Kidney glomerular epithelial cell (primary cell): ENCODE measurements around the gene EVC2.

Source experiments
- DNase-seq: peaks from one replicate; lab custom pipeline; 2025; lab: John Stamatoyannopoulos, UW

EVC2 gene, protein sequence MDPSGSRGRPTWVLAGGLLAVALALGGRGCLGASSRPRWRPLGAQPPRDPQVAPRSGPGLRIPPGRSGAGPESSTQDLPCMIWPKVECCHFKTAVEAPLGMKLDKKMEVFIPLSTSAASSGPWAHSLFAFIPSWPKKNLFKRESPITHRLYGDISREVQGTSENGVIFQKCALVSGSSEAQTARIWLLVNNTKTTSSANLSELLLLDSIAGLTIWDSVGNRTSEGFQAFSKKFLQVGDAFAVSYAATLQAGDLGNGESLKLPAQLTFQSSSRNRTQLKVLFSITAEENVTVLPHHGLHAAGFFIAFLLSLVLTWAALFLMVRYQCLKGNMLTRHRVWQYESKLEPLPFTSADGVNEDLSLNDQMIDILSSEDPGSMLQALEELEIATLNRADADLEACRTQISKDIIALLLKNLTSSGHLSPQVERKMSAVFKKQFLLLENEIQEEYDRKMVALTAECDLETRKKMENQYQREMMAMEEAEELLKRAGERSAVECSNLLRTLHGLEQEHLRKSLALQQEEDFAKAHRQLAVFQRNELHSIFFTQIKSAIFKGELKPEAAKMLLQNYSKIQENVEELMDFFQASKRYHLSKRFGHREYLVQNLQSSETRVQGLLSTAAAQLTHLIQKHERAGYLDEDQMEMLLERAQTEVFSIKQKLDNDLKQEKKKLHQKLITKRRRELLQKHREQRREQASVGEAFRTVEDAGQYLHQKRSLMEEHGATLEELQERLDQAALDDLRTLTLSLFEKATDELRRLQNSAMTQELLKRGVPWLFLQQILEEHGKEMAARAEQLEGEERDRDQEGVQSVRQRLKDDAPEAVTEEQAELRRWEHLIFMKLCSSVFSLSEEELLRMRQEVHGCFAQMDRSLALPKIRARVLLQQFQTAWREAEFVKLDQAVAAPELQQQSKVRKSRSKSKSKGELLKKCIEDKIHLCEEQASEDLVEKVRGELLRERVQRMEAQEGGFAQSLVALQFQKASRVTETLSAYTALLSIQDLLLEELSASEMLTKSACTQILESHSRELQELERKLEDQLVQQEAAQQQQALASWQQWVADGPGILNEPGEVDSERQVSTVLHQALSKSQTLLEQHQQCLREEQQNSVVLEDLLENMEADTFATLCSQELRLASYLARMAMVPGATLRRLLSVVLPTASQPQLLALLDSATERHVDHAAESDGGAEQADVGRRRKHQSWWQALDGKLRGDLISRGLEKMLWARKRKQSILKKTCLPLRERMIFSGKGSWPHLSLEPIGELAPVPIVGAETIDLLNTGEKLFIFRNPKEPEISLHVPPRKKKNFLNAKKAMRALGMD

DNA sequence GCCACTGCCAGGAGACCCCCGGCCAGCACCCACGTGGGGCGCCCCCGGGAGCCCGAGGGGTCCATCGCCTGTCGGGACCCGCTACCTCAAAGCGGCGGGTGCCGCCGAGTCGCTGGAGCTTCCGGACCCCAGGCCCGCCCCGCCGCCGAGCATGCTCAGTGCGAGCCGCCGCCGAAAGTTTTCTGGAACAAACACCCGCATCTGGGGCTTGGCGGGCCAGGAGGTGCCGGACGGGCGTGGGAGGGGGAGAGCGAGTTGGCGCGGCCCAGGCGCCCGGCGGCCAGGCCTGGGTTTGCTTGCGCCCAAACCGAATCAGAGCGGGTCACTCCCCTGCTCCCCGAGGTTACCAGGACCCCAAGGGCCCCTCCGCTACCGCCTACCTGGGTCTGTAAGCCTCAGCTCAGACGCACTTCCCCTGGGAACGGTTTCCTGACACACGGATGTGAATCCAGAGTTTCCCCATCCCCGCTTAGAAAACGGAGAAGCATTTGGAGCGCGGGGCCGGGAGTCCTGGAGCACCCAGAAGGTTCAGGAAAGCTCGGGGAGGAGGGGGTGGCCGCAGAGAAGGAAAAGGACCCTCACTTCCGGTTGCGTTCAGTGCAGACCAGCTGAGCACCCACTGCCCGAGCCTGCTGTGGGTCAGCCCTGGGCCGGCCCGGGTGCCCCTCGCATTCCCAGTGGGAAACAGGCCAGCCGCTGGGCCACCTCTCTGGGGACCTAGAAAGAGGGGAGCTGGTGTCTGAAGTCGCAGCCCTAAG, at the start of gene EVC2:
Gene EVC2 (minus strand): TSS at position 111 of the 758 bp plus-strand sequence. CDS start 46 bp downstream, at position 65.
- DNase-seq = peak; percentile 17

DNA sequence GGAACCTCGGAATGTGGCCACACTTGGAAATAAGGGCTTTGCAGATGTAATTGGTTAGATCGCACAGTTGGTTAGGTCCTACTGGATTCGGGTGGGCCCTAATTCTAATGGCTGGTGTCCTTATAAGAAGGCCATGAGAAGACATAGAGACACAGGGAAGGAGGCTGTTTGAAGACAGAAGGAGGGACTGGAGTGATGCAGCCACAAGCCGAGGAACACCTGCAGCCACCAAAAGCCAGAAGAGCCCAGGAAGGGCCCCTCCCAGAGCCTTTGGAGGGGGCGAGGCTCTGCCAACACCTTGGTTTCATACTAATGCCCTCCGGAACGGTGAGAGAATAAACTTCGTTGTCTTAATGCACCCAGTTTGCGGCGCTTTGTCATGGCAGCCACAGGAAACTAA, 49.6 kb upstream of the EVC2 start:
- DNase-seq = no peak

DNA sequence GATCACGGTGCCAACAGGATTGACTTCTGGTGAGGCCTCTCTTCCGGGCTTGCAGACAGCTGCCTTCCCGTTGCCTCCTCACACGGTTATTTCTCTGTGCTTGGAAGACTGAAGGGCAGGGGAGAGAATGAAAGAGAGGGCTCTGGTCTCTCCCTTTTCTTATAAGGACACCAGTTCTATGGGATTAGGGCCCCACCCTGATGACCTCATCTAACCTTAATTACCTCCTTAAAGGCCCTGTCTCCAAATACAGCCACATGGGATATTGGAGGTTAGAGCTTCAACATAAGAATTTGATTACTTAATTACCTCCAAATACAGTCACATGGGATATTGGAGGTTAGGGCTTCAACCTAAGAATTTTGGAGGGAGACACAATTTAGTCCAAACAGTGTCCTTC, 49.2 kb upstream of the EVC2 start:
- no peak for DNase-seq

DNA sequence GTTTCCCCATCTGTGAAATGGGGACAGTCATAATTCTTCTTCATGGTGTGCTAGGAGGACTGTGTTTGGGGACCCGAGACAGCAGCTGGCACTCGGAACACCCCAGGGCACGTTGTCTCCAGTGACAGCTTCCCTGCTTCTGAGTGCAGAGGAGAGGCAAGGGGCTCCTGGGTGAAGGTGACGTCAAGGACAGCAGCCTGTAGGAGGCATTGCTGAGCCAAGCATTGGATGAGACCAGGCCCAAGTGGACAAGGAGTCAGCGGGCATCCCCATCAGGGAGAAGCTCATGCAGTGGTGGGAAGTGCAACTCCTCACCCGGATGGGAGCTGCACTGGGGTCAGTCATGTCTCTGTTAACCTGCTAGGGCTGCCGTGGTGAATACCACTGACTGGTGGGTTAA, 48.7 kb upstream of the EVC2 start:
- no peak for DNase-seq

DNA sequence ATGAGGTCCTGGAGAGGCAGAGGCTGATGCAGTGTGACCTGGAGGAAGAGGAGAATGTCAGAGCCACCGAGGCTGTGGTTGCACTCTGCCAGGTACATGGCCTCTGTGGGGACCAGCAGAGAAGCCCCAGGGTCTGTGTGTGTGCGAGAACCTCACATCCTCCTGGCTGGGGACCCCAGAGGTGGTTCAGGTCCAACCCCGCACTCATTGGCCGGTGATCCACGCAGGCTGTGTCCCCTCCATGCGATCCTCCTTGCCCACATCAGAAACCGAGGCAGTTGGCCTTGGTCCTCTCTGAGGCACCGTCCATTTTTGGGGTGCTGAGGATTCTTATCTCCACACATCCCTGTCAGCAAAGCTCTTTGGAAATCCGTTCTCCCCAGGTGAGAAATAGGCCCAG, 47.9 kb upstream of the EVC2 start:
- DNase-seq = no peak

DNA sequence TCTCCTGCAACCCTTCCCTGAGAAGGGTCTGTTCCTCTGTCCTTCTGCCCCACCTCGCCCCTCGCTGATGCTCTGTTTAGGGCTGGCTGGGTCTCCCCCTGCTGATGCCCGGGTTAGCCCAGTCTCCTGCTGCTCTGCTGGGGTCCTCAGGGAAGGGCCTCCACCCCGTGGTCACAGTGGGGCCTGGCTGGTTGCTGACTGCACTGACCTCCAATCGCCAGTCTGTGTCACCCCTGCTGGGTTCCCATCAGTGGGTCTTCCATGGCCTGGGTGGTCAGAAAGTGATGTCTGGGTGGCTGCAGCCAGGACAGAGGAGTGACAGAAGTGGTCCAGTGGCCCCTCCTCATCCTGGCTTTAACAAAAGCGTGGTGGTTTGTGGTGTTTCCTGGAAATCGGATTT, 47.3 kb upstream of the EVC2 start:
- DNase-seq = no peak

DNA sequence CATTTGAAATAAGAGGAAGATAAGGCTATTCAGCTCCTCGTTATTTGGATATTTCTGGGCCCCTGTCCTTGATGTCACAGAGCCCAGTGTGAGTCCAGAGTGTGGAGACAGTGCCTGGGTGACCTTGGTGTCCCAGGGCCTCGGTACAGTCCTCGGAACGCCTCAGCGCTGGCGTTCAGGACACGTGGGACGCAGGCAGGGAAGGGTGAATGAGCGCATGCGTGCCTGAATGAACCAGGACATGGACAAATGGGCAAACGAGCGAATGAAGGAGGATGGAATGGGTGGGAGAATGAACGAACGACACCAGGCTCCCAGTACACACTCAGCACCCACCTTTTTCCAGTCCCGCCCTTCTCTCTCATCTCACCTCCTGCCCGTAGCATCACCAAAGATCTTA, 46.8 kb upstream of the EVC2 start:
- no peak for DNase-seq

DNA sequence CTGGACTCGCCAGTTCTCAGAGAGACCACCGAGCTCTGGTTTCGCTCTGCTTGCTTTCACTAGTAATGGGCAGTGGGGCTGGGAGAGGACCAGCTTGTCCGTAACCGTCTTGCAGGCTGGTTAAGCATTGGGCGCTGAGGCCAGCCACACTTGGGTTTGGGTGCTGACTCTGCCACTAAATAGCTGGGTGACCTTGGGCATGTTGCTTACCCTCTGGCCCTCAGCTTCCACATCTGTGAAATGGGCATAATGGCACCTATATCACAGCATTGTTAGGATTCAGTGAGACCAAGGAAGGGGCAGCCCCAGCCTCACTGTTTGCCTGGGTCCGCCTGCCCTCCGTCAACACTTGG, 46.1 kb upstream of the EVC2 start:
- no peak for DNase-seq

DNA sequence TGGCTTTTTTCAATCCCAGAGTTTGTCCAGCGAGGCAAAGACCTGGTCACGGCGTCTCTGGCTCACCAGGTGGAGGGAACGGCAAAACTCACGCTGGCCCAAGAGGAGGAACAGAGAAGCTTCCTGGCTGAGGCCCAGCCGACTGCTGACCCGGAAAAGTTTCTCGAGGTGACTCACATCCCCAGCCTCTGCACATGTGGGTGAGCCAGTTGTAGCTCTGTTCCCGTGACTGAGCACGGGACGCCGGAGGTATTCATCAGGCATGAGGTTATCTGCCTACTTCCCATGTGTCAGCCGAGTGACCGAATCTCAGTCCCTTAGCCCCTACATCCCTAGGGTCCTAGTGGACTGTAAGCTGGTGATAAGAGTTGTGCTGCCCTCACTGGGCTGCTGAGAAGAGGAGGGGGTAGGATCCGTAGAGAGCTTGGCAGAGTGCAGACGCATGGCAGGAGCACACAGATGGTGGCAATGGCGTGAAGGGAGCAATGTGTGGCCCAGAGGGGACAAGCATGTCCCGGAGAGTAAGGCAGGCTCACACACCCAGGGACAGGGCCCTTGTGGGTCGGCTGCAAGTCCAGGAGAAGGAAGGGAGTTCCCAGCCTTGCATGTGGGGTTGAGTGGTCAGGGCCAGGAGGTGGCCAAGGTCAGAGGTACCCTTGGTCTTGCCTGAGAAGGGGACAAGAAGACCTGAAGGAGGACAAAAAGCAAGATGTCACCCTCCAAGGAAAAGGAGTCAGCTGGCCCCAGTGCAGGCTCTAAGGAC, 45.6 kb upstream of the EVC2 start:
- DNase-seq = peak; percentile 83

DNA sequence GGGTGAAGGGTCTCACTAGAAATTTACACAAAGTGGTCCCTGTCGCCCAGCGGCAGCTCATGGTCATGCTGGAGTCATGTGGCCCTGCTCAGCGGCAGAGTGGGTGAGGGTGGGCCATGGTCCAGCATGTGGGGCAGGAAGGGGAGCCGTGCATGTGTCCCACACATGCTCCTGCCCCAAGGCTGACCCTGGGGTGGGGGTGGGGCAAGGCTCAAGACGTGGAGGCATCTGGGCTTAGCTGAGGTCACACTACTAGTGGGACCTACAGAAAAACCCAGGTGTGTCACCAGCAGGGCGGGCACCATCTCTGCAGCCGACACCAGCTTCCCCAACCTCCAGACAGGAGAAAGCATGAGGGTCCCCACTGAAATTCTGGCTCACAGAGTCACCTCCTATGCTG, 45.0 kb upstream of the EVC2 start:
- DNase-seq = no peak

DNA sequence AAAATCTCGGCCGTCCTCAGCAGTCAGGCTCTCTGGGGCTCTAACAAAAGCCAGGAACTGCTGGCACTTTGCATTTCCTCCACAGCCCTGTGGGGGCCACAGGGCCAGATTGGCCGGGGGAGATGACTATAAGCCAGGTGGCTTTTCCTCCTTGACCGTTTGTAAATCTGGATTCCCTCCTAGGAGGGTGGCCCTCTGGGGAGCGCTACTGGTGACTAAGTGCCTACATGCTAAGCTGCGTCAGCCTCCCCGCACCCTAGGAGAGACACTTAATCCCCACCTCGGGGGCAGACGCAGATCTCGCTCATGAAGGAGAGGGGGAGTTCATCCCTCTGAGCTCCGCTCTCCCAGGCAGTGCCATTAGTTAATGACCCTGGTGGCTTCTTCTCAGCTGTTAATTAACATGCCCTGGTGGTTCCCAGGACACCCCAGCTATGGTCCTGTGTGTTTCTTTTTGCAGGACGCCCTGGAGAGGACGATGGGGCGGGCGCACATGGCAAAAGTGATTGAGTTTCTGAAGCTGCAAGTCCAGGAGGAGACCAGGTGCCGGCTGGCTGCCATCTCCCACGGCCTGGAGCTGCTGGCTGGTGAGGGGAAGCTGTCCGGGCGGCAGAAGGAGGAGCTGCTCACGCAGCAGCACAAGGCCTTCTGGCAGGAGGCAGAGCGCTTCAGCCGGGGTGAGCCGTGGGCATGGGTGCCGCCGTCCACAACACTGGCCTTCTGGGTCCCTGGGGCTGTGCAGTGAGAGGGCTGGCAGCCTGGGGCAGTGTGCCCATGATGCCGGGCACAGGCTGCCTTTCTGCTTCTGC, 44.2 kb upstream of the EVC2 start:
- DNase-seq = peak; percentile 48

DNA sequence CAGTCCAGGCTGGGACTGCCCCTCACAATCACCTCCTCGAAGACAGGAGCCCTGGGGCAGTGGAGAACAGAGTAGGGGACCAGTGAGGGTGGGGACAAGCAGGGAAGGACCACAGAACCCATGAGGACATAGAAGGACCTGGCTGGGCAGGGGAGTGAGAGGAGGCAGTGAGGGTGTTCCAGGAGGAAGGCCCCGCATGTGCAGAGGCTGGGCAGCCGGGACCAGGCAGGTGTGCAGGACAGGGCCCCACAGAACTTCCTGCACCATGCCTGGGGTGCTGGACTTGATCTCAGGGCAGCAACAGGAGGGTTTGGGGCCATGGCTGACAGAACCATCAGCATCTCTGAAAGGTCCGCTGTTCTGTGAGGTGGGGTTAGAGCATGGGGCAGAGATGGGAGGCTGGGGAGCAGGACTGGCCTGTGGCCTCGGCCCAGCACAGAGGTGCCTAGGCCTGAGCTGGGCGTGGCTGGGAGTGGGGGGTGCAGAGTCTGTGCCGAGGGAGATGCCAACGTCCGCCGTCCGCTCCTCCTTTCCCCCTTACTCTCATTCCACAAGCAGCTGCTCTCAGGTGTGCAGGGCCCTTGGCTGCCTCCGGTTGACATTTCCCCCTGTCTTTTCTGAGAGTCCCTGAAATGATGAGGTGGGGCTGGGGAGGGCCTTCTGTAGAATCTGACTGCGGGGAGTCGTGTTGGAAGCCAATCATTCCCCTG, 43.5 kb upstream of the EVC2 start:
- no peak for DNase-seq

DNA sequence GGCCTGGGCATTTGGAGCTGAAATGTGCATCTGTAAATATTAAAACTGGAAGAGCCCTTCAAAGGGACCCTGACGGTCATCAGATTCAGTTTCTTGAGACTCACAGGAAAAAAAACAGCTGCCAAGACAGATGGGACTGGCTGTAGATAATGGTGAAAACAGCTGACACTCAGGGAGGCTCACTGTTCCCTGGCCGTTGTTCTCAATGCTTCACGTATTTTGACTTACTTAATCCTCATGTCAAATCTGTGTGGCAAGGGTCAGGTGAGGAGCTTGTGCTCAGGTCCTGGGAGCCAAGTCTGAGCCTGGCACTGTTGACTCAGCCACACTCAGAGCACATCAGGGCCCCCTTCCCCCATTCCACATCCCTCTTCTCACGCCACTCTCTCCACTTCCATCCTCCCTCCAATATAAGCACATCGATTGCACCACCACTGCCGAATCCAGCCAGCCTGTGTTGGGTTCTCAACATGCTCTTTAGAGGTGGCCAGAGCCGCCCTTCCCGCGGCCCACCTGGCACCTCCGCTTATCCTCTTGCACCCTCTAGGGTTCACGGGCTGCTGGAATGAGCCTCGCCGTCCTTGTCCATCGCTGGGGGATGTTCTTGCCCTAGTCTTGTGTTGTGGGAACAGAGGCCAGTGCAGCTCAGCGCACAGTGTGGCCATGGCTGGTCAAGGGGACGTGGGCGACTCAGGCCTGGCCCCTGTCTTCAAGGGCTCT, 42.7 kb upstream of the EVC2 start:
- peak; percentile 33 for DNase-seq

DNA sequence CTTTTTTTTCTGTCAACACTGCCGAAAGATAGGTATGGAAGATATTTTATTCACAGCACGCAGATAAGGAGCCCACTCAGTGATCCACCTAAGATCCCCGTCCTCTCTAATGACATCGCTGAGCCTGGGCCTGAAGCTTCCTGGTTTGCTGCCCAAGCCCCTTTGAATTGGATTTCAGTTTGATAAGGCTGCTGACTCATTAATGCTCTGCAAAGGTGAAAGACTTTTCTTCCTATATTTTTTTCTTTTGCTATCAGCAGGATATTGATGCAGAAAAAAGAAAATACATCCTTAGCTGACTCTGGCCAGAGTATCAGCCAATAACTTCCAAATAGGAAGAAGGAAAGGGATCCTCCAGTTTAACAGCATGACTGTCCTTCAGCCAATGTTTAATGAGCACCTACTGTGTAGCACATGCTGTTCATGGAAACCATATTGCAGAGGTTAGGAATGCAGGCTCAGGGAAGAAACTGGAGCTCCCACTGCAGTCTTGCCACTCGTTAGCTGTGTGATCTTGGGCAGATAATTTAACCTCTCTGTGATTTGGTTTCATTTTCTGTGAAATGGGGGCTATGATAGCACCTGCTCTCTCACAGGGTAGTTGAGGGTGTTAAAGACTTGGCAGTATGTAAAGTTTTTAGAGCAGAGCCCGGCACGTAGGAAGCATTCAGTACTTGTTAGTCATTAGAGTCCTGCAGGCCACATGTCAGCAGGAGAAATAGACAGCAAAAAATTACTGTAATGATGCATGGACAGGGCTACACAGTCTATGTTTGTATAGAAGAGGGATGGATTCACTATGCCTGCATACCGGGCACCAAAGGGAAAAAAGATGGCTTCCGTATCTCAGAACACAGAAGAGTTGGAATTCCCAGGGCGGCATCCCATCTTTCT, 41.9 kb upstream of the EVC2 start:
- DNase-seq = peak; percentile 33

DNA sequence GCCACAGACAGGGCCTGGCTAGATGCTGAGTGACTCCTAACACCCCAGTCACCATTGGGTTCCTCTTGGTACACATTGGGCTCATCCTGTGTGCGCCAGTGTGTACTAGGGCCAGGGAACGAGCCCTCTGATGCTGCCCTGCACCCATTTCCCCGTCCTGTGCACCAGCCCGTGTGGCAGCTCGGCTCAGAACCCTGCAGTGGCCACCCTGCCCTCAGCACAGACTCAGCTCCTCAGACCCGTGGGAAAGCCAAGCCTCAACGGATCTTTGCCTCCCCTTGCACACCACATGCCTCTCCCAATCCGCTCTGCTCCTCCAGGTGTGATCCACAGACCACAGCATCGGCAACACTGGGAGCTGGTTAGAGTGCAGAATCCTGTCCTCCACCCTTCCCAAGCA, 41.2 kb upstream of the EVC2 start:
- DNase-seq = no peak

DNA sequence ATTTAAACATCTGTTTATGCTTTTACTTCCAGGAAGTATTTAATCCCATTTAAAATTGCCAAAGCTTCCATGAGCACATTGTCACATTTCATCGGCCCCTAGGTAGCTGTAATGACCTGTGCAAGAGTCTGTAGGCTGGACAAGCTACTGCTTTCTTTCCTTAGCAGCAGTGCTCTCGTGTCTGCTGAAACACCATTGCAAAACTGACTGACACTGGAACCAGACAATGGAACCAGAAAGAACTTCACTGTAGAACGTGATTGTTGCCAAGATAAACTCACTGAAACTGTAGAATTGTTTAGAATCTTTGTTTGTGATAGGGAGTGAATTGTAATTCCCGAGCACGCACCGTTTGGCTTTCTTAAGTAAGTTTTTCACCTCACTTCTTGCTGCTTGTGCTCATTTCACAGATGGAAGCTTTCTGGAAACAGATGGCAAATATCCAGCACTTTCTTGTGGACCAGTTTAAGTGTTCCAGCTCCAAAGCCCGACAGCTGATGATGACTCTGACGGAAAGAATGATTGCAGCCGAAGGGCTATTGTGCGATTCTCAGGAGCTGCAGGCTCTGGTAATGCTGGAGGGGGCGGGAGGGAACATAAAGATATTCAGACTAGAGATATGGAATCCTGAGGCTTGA, 39.5 kb upstream of the EVC2 start:
- peak; percentile 93 for DNase-seq
